Measurements from ENCODE around the gene HMCN2. TPM values are rescaled to one million over a fixed set of nuclear protein-coding genes. Genes with fewer than 3 reads are reported as not detected.

The HMCN2 gene
- total RNA-seq, 1 donor from 2014 or later: 5.8 TPM

GRCh38 chr9:130330202-130330862 lies 64.8 kb downstream of the HMCN2 start:
- Mint-ChIP-seq H3K36me3 (no peaks in the 10 kb centered on the region), H3K27ac (no peak overlapping the region)

GRCh38 chr9:130331061-130331460 lies 65.5 kb downstream of the HMCN2 start:
- no peak overlapping the region for H3K27ac Mint-ChIP-seq
- H3K36me3 Mint-ChIP-seq: no peaks in the 10 kb centered on the region
- peaks cover 18% of the 10 kb centered on the region for H3K4me1 Mint-ChIP-seq
- H3K9me3 Mint-ChIP-seq: no peaks in the 10 kb centered on the region
- TF ChIP-seq, protein P1, sequence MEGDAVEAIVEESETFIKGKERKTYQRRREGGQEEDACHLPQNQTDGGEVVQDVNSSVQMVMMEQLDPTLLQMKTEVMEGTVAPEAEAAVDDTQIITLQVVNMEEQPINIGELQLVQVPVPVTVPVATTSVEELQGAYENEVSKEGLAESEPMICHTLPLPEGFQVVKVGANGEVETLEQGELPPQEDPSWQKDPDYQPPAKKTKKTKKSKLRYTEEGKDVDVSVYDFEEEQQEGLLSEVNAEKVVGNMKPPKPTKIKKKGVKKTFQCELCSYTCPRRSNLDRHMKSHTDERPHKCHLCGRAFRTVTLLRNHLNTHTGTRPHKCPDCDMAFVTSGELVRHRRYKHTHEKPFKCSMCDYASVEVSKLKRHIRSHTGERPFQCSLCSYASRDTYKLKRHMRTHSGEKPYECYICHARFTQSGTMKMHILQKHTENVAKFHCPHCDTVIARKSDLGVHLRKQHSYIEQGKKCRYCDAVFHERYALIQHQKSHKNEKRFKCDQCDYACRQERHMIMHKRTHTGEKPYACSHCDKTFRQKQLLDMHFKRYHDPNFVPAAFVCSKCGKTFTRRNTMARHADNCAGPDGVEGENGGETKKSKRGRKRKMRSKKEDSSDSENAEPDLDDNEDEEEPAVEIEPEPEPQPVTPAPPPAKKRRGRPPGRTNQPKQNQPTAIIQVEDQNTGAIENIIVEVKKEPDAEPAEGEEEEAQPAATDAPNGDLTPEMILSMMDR (IDR thresholded peaks at IDR 0.05; ENCODE audit: unreplicated experiment): no peak
- peaks cover 17% of the 10 kb centered on the region for H3K27me3 Mint-ChIP-seq (ENCODE audit: low read depth)
- H3K4me3 Mint-ChIP-seq: no peak overlapping the region
- no peak for DNase-seq (ENCODE audit: low spot score in 2 of 2, unreplicated experiment in 2 of 2)

More at GRCh38 chr9:130330202-130330862, 64.8 kb downstream of the HMCN2 start:
- Mint-ChIP-seq H3K4me1 (peaks cover 18% of the 10 kb centered on the region), H3K4me3 (no peak overlapping the region), H3K9me3 (no peaks in the 10 kb centered on the region), H3K27me3 (ENCODE audit: low read depth) (peaks cover 19% of the 10 kb centered on the region)
- TF ChIP-seq, protein P1 (IDR thresholded peaks at IDR 0.05; ENCODE audit: unreplicated experiment): no peak
- no peak for DNase-seq (ENCODE audit: low spot score in 2 of 2, unreplicated experiment in 2 of 2)

DNA sequence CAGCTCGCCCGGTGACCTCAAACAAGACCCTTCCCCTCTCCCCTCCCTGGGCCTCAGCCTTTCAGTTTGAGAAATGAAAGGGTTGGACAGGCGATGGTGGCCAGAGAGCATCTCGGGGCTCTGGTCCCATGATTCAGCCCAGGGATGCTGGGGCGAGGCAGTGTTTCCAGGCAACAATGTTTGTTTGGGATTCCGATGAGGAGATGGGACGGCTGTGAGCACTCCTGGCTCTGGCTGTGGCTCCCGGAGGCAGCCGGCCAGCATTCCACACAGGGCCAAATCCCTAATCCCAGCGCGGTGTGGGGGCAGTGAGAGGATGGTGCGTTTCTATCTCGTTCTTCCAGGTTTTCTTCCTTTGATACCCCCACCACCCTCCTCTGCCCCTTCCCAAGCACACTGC lies 66.0 kb downstream of the HMCN2 start:
- no peaks in the 10 kb centered on the region for H3K9me3 Mint-ChIP-seq
- no peak for DNase-seq (ENCODE audit: low spot score in 2 of 2, unreplicated experiment in 2 of 2)
- H3K27ac Mint-ChIP-seq: no peak overlapping the region
- peaks cover 14% of the 10 kb centered on the region for H3K27me3 Mint-ChIP-seq (ENCODE audit: low read depth)
- no peak overlapping the region for H3K4me3 Mint-ChIP-seq
- TF ChIP-seq, protein P1 (IDR thresholded peaks at IDR 0.05; ENCODE audit: unreplicated experiment): no peak
- H3K36me3 Mint-ChIP-seq: no peaks in the 10 kb centered on the region
- peaks cover 17% of the 10 kb centered on the region for H3K4me1 Mint-ChIP-seq

- TF ChIP-seq, protein P1 (IDR thresholded peaks at IDR 0.05; ENCODE audit: unreplicated experiment): no peak
- DNase-seq (ENCODE audit: low spot score in 2 of 2, unreplicated experiment in 2 of 2): no peak
- Mint-ChIP-seq H3K4me3 (no peak overlapping the region), H3K27ac (no peak overlapping the region), H3K4me1 (peaks cover 15% of the 10 kb centered on the region), H3K27me3 (ENCODE audit: low read depth) (peaks cover 11% of the 10 kb centered on the region), H3K9me3 (no peaks in the 10 kb centered on the region), H3K36me3 (no peaks in the 10 kb centered on the region)
Observed at GRCh38 chr9:130332384-130332926, 66.9 kb downstream of the HMCN2 start.

DNA sequence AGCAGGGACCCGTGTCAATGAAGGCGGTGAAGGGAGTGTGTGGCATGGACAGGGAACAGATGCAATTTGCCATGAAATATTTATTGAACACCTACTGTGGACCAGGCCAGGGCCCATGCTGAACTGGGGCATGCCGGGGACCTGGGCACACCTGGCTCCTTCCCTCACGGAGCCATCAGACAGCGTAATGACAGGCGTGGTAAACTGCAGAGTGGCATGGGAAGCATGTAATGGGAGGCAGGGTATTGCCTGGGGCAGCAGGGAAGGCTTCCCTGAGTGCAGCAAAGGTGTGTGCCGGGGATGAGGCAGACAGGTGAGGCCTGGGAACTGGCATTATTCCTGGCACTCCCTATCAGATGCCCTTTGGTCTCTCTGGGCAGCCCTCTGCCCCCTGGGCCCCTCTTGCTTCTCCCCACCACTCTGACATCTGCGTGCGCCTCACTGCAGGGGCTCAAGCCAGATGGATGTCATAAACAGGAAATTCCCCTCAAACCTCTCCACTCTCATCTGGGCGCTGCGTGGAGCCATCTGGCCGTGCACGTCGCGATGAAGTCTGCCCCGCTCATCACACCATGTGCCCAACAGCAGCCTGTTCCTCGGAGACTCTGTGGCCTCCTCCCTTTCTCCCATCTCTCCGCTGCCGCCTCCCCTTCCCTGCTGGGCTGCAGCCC lies 67.6 kb downstream of the HMCN2 start:
- Mint-ChIP-seq H3K4me1 (peaks cover 12% of the 10 kb centered on the region), H3K27me3 (ENCODE audit: low read depth) (peaks cover 9% of the 10 kb centered on the region), H3K9me3 (no peaks in the 10 kb centered on the region), H3K27ac (no peak overlapping the region), H3K36me3 (no peaks in the 10 kb centered on the region), H3K4me3 (no peak overlapping the region)
- DNase-seq (ENCODE audit: low spot score in 2 of 2, unreplicated experiment in 2 of 2): no peak
- TF ChIP-seq, protein P1 (IDR thresholded peaks at IDR 0.05; ENCODE audit: unreplicated experiment): no peak

Data from mesothelial cell of epicardium (in vitro differentiated cells).